Right cardiac atrium (tissue), 5 donors: ENCODE results near the gene ACP4. TPM values are rescaled to one million over a fixed set of nuclear protein-coding genes. Genes with fewer than 3 reads are reported as not detected.
A peak's percentile ranks its signal among the peaks of the same experiment; 100 is the strongest.
"Not testable (repeated sequence)": the region's sequence is repeated elsewhere in the genome, so short reads cannot be mapped to it uniquely, and the experiment has no call there.

ENCODE experiments used
- ATAC-seq, 2 donors: fragments of 200-7000 bp; cut with Tn5 transposase; one replicate each; pipeline versions ENCODE4 v1.8.0 to v1.9.1; 2020; ENCODE audit warnings: moderate library complexity in 2 of 2, mild to moderate bottlenecking in 1 of 2
- DNase-seq, 3 donors: peaks; one replicate each; pipeline ENCODE4 v3.0.0-alpha.2; 2020
- H3K27ac ChIP-seq: one replicate; pipeline ENCODE4 v1.5.1; 2013; ENCODE audit warnings: mild to moderate bottlenecking, low read length, control low read depth, moderate library complexity
- H3K27me3 ChIP-seq: one replicate; pipeline ENCODE4 v1.6.1; 2013; ENCODE audit not compliant: control insufficient read depth, insufficient read depth
- H3K4me1 ChIP-seq: one replicate; pipeline ENCODE4 v1.6.1; 2013; ENCODE audit warnings: low read length; ENCODE audit not compliant: control insufficient read depth, insufficient read depth
- H3K4me3 ChIP-seq: one replicate; pipeline ENCODE4 v1.5.1; 2013; ENCODE audit warnings: low read length, control low read depth
- H3K9me3 ChIP-seq: one replicate; pipeline ENCODE4 v1.6.1; 2013; ENCODE audit warnings: low read length; ENCODE audit not compliant: control insufficient read depth
- WGBS: extraction: QIAGEN DNeasy Blood & Tissue Kit; methylation state at CpG from one replicate; pipeline ENCODE4 v1.1.7; 2013; 5-methylcytosine and 5-hydroxymethylcytosine counted together
- intact Hi-C, 4 donors: fragments of 100-400 bp; cut with DNase I; formaldehyde crosslinking; loops; one replicate each; pipeline versions ENCODE4 v1.11.0 to v1.14.0; 2022 to 2023
- long read RNA-seq, 4 donors: library from polyadenylated mRNA; unstranded; transcript quantifications; one replicate each; pipeline ENCODE4 v2.0.0, GENCODE V29; 2020 to 2021
- polyA plus RNA-seq: library from polyadenylated mRNA; stranded (reverse); fragments of 200-250 nt; gene quantifications from one replicate; pipeline ENCODE4 v1.2.3, GENCODE V29; 2013
- total RNA-seq, 4 donors: library from RNA; stranded (reverse); fragmentation: NEBNext Ultra II Directional; extraction: Animal tissue kit (Norgen Biotek cat#: 25700); gene quantifications; one replicate each; pipeline ENCODE4 v1.2.1, GENCODE V29; 2021
- donor health status: healthy with polysubstance abuse.
- donor health status: DM: no; HTN: yes; CAD: no.
- donor health status: DM: no; HTN: no; CAD: no.
- donor health status: DM: no; HTN: yes; CAD: no; lungs with severe emphysema.
- donor health status: DM: yes; HTN: yes; CAD: no.

Gene ACP4, protein sequence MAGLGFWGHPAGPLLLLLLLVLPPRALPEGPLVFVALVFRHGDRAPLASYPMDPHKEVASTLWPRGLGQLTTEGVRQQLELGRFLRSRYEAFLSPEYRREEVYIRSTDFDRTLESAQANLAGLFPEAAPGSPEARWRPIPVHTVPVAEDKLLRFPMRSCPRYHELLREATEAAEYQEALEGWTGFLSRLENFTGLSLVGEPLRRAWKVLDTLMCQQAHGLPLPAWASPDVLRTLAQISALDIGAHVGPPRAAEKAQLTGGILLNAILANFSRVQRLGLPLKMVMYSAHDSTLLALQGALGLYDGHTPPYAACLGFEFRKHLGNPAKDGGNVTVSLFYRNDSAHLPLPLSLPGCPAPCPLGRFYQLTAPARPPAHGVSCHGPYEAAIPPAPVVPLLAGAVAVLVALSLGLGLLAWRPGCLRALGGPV
- not detected for total RNA-seq
- not detected for polyA plus RNA-seq
- long read RNA-seq, donor 1 = 0 reads
- long read RNA-seq, donor 2 = 0 reads
- long read RNA-seq, donor 3 = 0 reads
- long read RNA-seq, donor 4 = 0 reads

DNA sequence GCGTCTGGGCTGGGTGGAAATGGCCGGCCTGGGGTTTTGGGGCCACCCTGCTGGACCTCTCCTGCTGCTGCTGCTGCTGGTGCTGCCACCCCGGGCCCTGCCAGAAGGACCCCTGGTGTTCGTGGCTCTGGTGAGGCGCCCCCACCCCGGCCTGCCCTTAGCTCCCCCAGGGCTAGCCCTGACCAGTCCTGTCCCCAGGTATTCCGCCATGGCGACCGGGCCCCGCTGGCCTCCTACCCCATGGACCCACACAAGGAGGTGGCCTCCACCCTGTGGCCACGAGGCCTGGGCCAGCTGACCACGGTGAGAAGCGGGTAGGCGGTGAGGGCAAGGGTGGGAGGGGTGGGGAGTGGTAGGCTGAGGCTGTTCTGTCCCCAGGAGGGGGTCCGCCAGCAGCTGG, at the start of gene ACP4:
Gene ACP4, plus strand, starts transcription at position 20 of the 400 bp plus-strand sequence. Its CDS starts 0 bp downstream, at position 20.
- 87% methylated on average over 15 of the region's 15 CpGs for WGBS
- no peaks in the 10 kb centered on the region for H3K9me3 ChIP-seq
- intact Hi-C loops = no loop called here
- no peak within 1 kb of the TSS for H3K4me3 ChIP-seq
- no peaks in the 10 kb centered on the region for H3K4me1 ChIP-seq
- no peaks in the 10 kb centered on the region for H3K27me3 ChIP-seq
- ATAC-seq (no peak), DNase-seq (peak in 1 of 3 donors; percentile 63)
- no peak within 1 kb of the TSS for H3K27ac ChIP-seq

DNA sequence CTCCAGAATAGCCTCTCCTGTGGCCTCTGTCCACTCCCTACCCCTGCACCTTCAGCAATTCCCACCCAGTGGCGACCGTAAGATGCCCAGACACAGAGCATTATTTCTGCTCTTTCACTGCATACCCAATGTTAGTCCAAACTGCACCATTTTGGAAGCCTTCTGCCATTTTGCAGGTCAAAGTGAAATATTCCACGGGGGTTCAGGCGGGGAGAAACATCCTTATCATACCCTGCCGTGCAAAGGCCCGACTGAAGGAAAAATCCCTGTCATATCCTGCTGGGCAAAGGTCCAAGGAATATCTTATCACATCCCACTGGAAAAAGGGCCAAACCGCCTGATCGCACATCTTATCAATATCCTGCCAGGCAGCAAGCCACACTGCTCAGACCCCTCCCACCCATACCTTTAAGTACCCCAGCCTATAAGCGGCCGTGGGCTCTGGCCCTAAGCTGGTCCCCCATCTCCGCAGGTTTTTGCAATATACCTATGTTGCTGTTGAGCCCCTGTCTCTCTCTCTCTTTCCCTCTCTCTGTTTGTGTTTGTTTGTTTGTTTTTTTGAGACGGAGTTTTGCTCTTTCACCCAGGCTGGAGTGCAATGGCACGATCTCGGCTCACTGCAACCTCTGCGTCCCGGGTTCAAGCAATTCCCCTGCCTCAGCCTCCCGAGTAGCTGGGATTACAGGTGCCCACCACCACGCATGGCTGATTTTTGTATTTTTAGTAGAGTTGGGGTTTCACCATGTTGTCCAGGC, 48.9 kb upstream of the ACP4 start:
- no peak overlapping the region for H3K27ac ChIP-seq
- no peak for DNase-seq
- H3K4me3 ChIP-seq = no peak overlapping the region
- no peaks in the 10 kb centered on the region for H3K4me1 ChIP-seq
- peak in 1 of 2 donors; percentile 80 for ATAC-seq
- no peaks in the 10 kb centered on the region for H3K27me3 ChIP-seq
- intact Hi-C loops = no loop called here
- H3K9me3 ChIP-seq = no peaks in the 10 kb centered on the region
- 47% methylated on average over 18 of the region's 18 CpGs for WGBS

DNA sequence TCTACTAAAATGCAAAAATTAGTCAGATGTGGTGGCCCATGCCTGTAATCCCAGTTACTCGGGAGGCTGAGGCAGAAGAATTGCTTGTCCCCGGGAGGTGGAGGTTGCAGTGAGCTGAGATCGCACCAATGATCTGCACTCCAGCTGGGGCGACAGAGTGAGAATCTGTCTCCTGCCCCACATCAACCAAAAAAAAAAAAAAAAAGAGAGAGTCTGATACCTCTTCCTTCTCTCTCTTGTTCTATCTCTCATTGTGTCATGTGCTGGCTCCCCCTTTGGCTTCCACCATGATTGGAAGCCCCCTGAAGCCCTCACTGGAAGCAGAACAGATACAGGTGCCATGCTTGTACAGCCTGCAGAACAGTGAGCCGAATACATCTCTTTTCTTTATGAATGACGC, 46.7 kb upstream of the ACP4 start:
- Histone ChIP-seq H3K27me3 (no peaks in the 10 kb centered on the region), H3K4me1 (no peaks in the 10 kb centered on the region), H3K4me3 (no peak overlapping the region), H3K27ac (no peak overlapping the region), H3K9me3 (no peaks in the 10 kb centered on the region)
- intact Hi-C loops = no loop called here
- DNase-seq (no peak), ATAC-seq (no peak)
- 85% methylated on average over 6 of the region's 6 CpGs for WGBS

DNA sequence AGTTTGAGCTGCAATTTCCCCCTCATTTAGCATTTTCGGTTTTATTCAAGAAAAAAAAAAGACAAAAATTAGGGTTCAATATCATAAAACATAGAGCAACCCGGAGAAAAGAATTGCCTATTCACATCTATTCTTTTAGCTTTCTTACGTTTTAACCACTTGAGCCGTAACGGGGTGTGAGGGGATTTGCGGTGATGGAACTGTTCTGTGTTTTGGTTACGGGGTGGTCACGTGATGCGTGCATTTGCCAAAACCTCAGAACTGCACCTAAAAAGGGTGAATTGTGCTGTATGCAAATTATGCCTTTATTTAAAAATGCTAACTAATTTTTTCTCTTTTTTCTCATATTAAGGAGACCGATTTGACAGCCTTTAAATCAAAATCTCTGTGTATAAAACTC, 45.0 kb upstream of the ACP4 start:
- WGBS = 82% methylated on average over 10 of the region's 10 CpGs
- H3K27ac ChIP-seq = no peak overlapping the region
- no peaks in the 10 kb centered on the region for H3K4me1 ChIP-seq
- intact Hi-C loops = no loop called here
- no peak overlapping the region for H3K4me3 ChIP-seq
- H3K9me3 ChIP-seq = no peaks in the 10 kb centered on the region
- no peak for DNase-seq
- H3K27me3 ChIP-seq = no peaks in the 10 kb centered on the region
- ATAC-seq = no peak

DNA sequence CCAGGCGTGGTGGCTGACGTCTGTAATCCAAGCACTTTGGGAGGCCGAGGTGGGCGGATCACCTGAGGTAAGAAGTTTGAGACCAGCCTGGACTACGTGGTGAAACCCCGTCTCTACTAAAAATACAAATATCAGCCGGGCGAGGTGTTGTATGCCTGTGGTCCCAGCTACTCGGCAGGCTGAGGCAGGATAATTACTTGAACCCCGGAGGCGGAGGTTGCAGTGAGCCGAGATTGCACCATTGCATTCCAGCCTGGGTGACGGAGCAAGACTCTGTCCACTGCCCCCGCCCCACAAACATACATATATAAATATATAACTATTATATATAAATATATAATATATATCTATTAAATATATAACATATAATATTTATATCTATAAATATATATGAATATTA, 43.1 kb upstream of the ACP4 start:
- H3K4me3 ChIP-seq, H3K27ac ChIP-seq, intact Hi-C loops, H3K27me3 ChIP-seq, H3K4me1 ChIP-seq, DNase-seq, H3K9me3 ChIP-seq, ATAC-seq: not testable (repeated sequence)
- 90% methylated on average over 14 of the region's 14 CpGs for WGBS

DNA sequence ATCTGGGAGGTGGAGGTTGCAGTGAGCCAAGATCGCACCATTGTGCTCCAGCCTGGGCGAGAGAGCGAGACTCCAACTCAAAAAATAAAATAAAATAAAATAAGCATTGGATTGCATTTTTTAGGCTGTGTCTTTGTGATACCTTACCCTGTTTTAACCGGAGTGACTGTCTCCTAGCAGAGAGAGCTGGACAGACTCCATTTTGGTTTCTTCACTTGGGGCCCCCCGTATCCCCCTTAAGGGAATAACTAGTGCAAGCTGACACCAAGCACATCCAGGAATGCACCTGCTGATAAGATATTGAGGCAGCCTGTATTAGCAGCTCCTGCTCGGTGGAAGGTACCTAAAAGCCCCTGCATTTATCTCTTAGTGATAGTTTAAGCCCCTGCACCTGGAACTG, 40.7 kb upstream of the ACP4 start:
- intact Hi-C loops = no loop called here
- no peaks in the 10 kb centered on the region for H3K27me3 ChIP-seq
- ATAC-seq (no peak), DNase-seq (no peak)
- WGBS = 53% methylated on average over 6 of the region's 6 CpGs
- H3K9me3 ChIP-seq = no peaks in the 10 kb centered on the region
- no peak overlapping the region for H3K4me3 ChIP-seq
- no peaks in the 10 kb centered on the region for H3K4me1 ChIP-seq
- no peak overlapping the region for H3K27ac ChIP-seq

DNA sequence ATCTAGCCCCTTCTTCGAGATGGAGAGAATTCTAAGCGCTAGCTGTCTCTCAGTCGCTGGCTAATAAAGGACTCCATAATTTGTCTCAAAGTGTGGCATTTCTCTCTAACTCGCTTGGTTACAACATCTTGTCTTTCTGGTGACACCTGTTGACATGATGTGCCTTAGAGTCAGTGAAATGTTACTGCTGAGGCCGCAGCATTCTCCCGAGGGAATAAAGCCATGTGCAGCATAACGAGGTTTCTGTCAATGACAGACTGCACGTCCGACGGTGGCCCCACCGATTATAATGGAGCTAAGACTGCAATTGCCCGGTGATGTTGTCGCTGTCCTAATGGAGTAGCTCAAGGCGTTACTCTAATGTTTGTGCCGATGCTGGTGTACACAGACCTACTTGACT, 40.2 kb upstream of the ACP4 start:
- WGBS = 40% methylated on average over 15 of the region's 15 CpGs
- H3K27me3 ChIP-seq = no peaks in the 10 kb centered on the region
- intact Hi-C loops = no loop called here
- H3K27ac ChIP-seq = no peak overlapping the region
- no peak for ATAC-seq
- no peaks in the 10 kb centered on the region for H3K4me1 ChIP-seq
- H3K9me3 ChIP-seq = no peaks in the 10 kb centered on the region
- H3K4me3 ChIP-seq = no peak overlapping the region
- no peak for DNase-seq

DNA sequence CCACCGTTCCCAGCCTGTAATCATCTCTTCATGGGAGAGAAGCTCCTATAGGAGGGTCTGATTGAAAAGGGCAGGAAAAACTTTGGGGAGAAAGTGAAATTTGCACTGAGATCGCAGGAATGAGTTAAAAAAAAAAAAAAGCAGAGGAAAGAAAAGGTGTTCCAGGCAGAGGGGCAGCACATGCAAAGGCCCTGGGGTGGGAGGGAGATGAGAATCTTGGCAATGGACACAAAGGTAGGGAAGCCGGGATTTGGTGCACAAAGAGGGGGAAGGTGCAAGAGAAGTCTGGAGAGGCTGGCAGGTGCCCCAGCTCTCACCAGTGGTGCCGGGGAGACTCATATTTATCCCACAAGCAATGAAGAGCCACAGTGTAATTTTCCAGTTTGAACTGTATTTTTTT, 36.3 kb upstream of the ACP4 start:
- ATAC-seq = no peak
- H3K4me3 ChIP-seq = no peak overlapping the region
- no peaks in the 10 kb centered on the region for H3K27me3 ChIP-seq
- DNase-seq = no peak
- H3K4me1 ChIP-seq = no peaks in the 10 kb centered on the region
- intact Hi-C loops = no loop called here
- WGBS = 78% methylated on average over 4 of the region's 4 CpGs
- H3K9me3 ChIP-seq = no peaks in the 10 kb centered on the region
- H3K27ac ChIP-seq = no peak overlapping the region

DNA sequence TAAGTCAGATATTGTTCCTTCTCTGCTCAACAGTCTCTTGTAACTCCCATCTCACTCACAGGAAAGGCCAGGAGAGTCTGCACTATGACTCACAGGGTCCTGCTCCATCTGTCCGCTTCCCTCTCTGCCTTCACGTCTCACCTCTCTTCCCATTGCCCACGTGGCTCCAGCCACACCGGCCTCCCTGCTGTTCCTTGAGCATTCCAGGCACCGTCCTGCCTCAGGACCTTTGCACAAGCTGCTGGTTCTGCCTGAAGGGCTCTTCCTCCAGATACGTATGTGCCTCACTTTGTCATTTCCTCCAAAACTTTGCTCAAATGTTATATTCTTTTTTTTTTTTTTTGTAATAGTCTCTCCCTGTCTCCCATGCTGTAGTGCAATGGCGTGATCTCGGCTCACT, 34.0 kb upstream of the ACP4 start:
- intact Hi-C loops, H3K27me3 ChIP-seq: not testable (repeated sequence)

DNA sequence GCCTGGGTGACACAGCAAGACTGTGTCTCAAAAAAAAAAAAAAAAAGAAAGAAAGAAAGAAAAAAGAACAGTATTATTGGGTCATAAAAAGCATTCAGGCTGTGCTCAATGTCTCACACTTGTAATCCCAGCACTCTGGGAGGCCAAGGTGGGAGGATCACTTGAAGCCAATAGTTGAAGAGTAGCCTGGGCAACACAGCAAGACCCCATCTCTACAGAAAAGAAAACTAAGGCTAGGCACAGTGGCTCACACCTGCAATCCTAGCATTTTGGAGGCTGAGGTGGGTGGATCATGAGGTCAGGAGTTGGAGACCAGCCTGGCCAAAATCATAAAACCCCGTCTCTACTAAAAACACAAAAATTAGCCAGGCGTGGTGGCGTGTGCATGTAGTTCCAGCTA, 32.6 kb upstream of the ACP4 start:
- H3K4me1 ChIP-seq, intact Hi-C loops, ATAC-seq, H3K4me3 ChIP-seq, H3K27ac ChIP-seq, H3K9me3 ChIP-seq, DNase-seq, H3K27me3 ChIP-seq: not testable (repeated sequence)
- WGBS = over 99% methylated on average over 3 of the region's 3 CpGs

More for the DNA sequence above, 34.0 kb upstream of the ACP4 start:
- not testable (repeated sequence) for H3K9me3 ChIP-seq, H3K27ac ChIP-seq, H3K4me1 ChIP-seq, ATAC-seq, DNase-seq, H3K4me3 ChIP-seq
- 63% methylated on average over 8 of the region's 8 CpGs for WGBS

DNA sequence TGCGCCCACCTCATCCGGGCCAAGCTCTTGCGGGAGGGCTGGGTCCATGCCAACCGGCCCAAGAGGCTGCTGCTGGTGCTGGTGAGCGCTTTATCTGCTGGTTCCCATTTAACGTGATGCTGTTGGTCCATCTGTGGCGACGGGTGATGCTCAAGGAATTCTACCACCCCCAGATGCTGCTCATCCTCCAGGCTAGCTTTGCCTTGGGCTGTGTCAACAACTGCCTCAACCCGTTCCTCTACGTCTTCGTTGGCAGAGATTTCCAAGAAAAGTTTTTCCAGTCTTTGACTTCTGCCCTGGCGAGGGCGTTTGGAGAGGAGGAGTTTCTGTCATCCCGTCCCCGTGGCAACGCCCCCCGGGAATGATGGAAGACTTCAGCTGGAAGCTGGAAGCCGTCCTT, 31.1 kb upstream of the ACP4 start:
- H3K4me1 ChIP-seq, DNase-seq, ATAC-seq, intact Hi-C loops, H3K9me3 ChIP-seq, H3K27me3 ChIP-seq, H3K4me3 ChIP-seq, H3K27ac ChIP-seq: not testable (repeated sequence)
- WGBS = 75% methylated on average over 18 of the region's 18 CpGs
